B cell (primary cell): Measurements from ENCODE around the gene MLEC. TPM values are rescaled to one million over a fixed set of nuclear protein-coding genes. Genes with fewer than 3 reads are reported as not detected.

Experiments used
- ATAC-seq: fragments of 200-7000 bp; cut with Tn5 transposase; one replicate; pipeline ENCODE4 v1.10.0; 2021; ENCODE audit warnings: low read depth, mild to moderate bottlenecking, moderate number of reproducible peaks, moderate library complexity
- CTCF ChIA-PET: fragments of 350-600 bp; sonication (Branson Sonifier 250); formaldehyde crosslinking; loops from one replicate; lab custom pipeline; 2021; ENCODE audit warnings: antibody characterized with exemption, inconsistent platforms; lab: Charles Lee
- POLR2A ChIA-PET: fragments of 350-600 bp; sonication (Branson Sonifier 250); formaldehyde crosslinking; loops from one replicate; lab custom pipeline; 2021; ENCODE audit warnings: antibody characterized with exemption; lab: Charles Lee
- DNase-seq: peaks from one replicate; pipeline ENCODE4 v3.0.0; 2013
- H2AFZ ChIP-seq: 2 replicates; pipeline ENCODE4 v1.6.1; 2012; ENCODE audit warnings: mild to moderate bottlenecking, low read depth, low read length; ENCODE audit not compliant: insufficient read depth, poor library complexity, severe bottlenecking
- H3K27ac ChIP-seq, 2 donors: 1 replicate in 1 of 2; 2 replicates in 1 of 2; pipeline ENCODE4 v1.5.1; 2012 to 2013; ENCODE audit warnings: low read length in 2 of 2, mild to moderate bottlenecking in 2 of 2, moderate library complexity in 1 of 2
- H3K27me3 ChIP-seq, 4 experiments: fragments of 200-600 bp in 1 of 4; sonication (generic) in 1 of 4; replicated peaks in 1 of 4; 1 replicate in 2 of 4; 2 replicates in 2 of 4; pipeline versions ENCODE4 v1.6.1 to v1.7.0; 2013 to 2016; ENCODE audit warnings: low read length in 3 of 4, mild to moderate bottlenecking in 2 of 4, mixed read lengths in 1 of 4, moderate library complexity in 1 of 4; ENCODE audit not compliant: insufficient read depth in 4 of 4, control insufficient read depth in 3 of 4; ENCODE audit errors: control extremely low read depth in 1 of 4
- H3K36me3 ChIP-seq, 2 experiments: replicated peaks in 1 of 2; 1 replicate in 1 of 2; 2 replicates in 1 of 2; pipeline versions ENCODE4 v1.6.1 to v1.7.1; 2013; ENCODE audit warnings: low read length in 1 of 2; ENCODE audit not compliant: insufficient read depth in 2 of 2, control insufficient read depth in 1 of 2; ENCODE audit errors: control extremely low read depth in 1 of 2, extremely low read depth in 1 of 2
- H3K4me1 ChIP-seq, 2 donors: fragments of 200-600 bp in 1 of 2; sonication (generic) in 1 of 2; 1 replicate in 1 of 2; 2 replicates in 1 of 2; pipeline versions ENCODE4 v1.5.1 to v1.6.1; 2013 to 2017; ENCODE audit warnings: low read length in 2 of 2; ENCODE audit not compliant: control insufficient read depth in 2 of 2, insufficient read depth in 2 of 2
- H3K4me2 ChIP-seq: replicated peaks from 2 replicates; pipeline ENCODE3; 2012; ENCODE audit warnings: mild to moderate bottlenecking, low read depth, low read length; ENCODE audit not compliant: poor library complexity, severe bottlenecking
- H3K4me3 ChIP-seq, 5 experiments: fragments of 200-600 bp in 1 of 5; sonication (generic) in 1 of 5; 1 replicate in 3 of 5; 2 replicates in 2 of 5; pipeline versions ENCODE4 v1.5.1 to v1.7.0; 2011 to 2016; ENCODE audit warnings: low read length in 4 of 5, mild to moderate bottlenecking in 4 of 5, low read depth in 2 of 5, control low read depth in 1 of 5, moderate library complexity in 1 of 5; ENCODE audit not compliant: insufficient read depth in 1 of 5; ENCODE audit errors: control extremely low read depth in 1 of 5, extremely low read depth in 1 of 5
- H3K79me2 ChIP-seq: fragments of 200-600 bp; sonication (generic); one replicate; pipeline ENCODE4 v1.6.0; 2016; ENCODE audit warnings: low read length; ENCODE audit not compliant: control insufficient read depth, insufficient read depth
- H3K9ac ChIP-seq: fragments of 200-600 bp; sonication (generic); 2 replicates; pipeline ENCODE4 v1.6.1; 2017; ENCODE audit warnings: mild to moderate bottlenecking, low read length, moderate library complexity
- H3K9me3 ChIP-seq, 3 donors: one replicate each; pipeline versions ENCODE4 v1.6.1 to v1.7.1; 2013; ENCODE audit warnings: low read length in 2 of 3; ENCODE audit not compliant: control insufficient read depth in 2 of 3, insufficient read depth in 1 of 3; ENCODE audit errors: control extremely low read depth in 1 of 3
- H4K20me1 ChIP-seq: 2 replicates; pipeline ENCODE4 v1.6.0; 2012; ENCODE audit warnings: mild to moderate bottlenecking, low read length; ENCODE audit not compliant: insufficient read depth, control insufficient read depth, poor library complexity, severe bottlenecking
- H3K27ac Mint-ChIP-seq: one replicate; pipeline ENCODE4 v1.8.0; 2021; ENCODE audit warnings: mixed read lengths
- H3K27me3 Mint-ChIP-seq: one replicate; pipeline ENCODE4 v1.8.0; 2021; ENCODE audit warnings: mixed read lengths
- H3K4me1 Mint-ChIP-seq: one replicate; pipeline ENCODE4 v1.8.0; 2021; ENCODE audit warnings: mixed read lengths
- H3K4me3 Mint-ChIP-seq: one replicate; pipeline ENCODE4 v1.8.0; 2021; ENCODE audit warnings: mixed read lengths
- H3K9me3 Mint-ChIP-seq: one replicate; pipeline ENCODE4 v1.8.0; 2022; ENCODE audit warnings: mixed read lengths; ENCODE audit not compliant: insufficient read depth
- EZH2 ChIP-seq: IDR thresholded peaks from 2 replicates; pipeline ENCODE4 v1.6.1; 2012; ENCODE audit warnings: borderline replicate concordance, low read depth, mild to moderate bottlenecking, moderate library complexity, low read length; ENCODE audit not compliant: insufficient read depth, poor library complexity, severe bottlenecking
- WGBS: methylation state at CpG from one replicate; pipeline ENCODE4 v1.1.5; 2013; ENCODE audit warnings: missing lambda C conversion rate; ENCODE audit not compliant: insufficient coverage; 5-methylcytosine and 5-hydroxymethylcytosine counted together
- intact Hi-C: fragments of 100-400 bp; cut with micrococcal nuclease; formaldehyde crosslinking; loops from one replicate; pipeline ENCODE4 v1.10.0; 2022
- polyA plus RNA-seq: library from polyadenylated mRNA; depleted of rRNA; stranded (reverse); fragments of >200 nt; gene quantifications from 2 replicates; pipeline ENCODE4 v1.2.3, GENCODE V29; 2012
- total RNA-seq, 2 donors: library from RNA; stranded (reverse); fragments of 120-200 nt in 1 of 2; gene quantifications; 1 replicate in 1 of 2; 2 replicates in 1 of 2; pipeline versions ENCODE4 v1.2.3 to v1.2.4, GENCODE V29; 2013 to 2022
- TF ChIP-seq, protein P1 (sequence below): fragments of 200-600 bp; IDR thresholded peaks from one replicate; pipeline ENCODE4 v1.8.0; 2022; ENCODE audit warnings: antibody characterized with exemption, mild to moderate bottlenecking

The MLEC gene
- total and polyA plus RNA-seq, 2 donors (not counting 1 experiment from before 2014, with no cell fraction given) = 5.5 to 52.6 TPM

DNA sequence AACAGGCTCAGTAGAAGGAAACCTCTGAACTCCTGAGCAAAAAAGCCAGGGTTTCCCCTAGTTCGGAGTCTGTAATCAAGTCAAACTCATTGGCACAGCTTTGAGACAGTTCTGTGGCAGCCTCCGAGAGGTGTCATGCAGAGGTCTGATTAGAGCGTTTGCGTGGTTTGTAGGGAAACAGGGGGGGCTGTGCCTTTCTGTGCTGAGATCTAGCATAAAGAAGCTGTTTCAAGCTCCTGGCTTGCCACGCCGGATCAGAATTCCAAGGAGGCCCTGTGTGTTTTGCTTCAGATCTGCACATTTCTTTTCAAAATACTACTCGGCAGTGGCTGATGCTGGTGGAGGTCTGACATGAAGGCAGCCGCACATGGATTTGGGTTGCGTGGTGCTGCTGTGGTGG lies 44.8 kb upstream of the MLEC start:
- Mint-ChIP-seq H3K4me3 (peak overlapping the region; percentile 59), H3K4me1 (peaks cover 17% of the 10 kb centered on the region), H3K27ac (no peak overlapping the region), H3K27me3 (peaks cover 64% of the 10 kb centered on the region), H3K9me3 (no peaks in the 10 kb centered on the region)
- POLR2A ChIA-PET = no interaction called here
- DNase-seq (no peak), ATAC-seq (no peak)
- Histone ChIP-seq H3K9ac (no peak overlapping the region), H3K4me2 (no peak overlapping the region), H3K4me3 (no peak overlapping the region), H2AFZ (no peak overlapping the region), H3K4me1 (peaks cover 17 to 24% of the 10 kb centered on the region in 2 donors), H3K79me2 (no peaks in the 10 kb centered on the region), H3K9me3 (peaks cover 0 to 5% (median 0%) of the 10 kb centered on the region in 3 donors), H3K36me3 (no peaks in the 10 kb centered on the region), H3K27me3 (peaks cover 0 to 66% (median 39%) of the 10 kb centered on the region in 4 experiments), H4K20me1 (no peaks in the 10 kb centered on the region), H3K27ac (no peak overlapping the region)
- TF ChIP-seq, protein P1, sequence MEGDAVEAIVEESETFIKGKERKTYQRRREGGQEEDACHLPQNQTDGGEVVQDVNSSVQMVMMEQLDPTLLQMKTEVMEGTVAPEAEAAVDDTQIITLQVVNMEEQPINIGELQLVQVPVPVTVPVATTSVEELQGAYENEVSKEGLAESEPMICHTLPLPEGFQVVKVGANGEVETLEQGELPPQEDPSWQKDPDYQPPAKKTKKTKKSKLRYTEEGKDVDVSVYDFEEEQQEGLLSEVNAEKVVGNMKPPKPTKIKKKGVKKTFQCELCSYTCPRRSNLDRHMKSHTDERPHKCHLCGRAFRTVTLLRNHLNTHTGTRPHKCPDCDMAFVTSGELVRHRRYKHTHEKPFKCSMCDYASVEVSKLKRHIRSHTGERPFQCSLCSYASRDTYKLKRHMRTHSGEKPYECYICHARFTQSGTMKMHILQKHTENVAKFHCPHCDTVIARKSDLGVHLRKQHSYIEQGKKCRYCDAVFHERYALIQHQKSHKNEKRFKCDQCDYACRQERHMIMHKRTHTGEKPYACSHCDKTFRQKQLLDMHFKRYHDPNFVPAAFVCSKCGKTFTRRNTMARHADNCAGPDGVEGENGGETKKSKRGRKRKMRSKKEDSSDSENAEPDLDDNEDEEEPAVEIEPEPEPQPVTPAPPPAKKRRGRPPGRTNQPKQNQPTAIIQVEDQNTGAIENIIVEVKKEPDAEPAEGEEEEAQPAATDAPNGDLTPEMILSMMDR = no peak
- TF ChIP-seq EZH2 = no peak
- CTCF ChIA-PET = interaction anchor here (0.5 to 1.7 kb wide), 4 partner anchors 41 to 331 kb away, joined by 3 to 9 read pairs (median 3); no protein-coding TSS in a partner anchor
- intact Hi-C loops = no loop called here
- WGBS = 90% methylated on average over 9 of the region's 9 CpGs

DNA sequence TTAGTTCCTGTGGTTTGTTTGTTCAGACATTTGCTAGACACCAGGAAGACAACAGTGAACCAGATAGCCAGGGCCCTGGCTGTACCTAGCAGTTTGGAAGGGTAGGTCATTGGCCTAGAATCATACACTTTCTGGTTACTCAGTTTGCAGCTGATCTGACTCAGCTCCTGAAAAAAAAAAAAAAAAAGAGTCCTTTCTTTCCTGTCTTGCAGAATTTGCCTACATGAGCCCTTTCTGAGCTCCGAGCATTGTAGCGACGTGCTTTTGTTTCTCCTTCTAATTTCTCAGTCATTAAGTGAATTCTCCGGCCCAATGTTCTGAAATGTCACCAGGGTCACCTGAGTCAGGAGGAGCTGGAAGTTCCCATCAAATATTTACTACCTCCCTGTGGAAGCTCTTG lies 44.1 kb upstream of the MLEC start:
- peaks cover 0 to 5% (median 0%) of the 10 kb centered on the region in 3 donors for H3K9me3 ChIP-seq
- TF ChIP-seq EZH2 = no peak
- TF ChIP-seq, protein P1 = no peak
- H3K27me3 ChIP-seq = peaks cover 0 to 66% (median 40%) of the 10 kb centered on the region in 4 experiments
- H3K4me2 ChIP-seq = no peak overlapping the region
- Mint-ChIP-seq H3K9me3 (no peaks in the 10 kb centered on the region), H3K27me3 (peaks cover 60% of the 10 kb centered on the region), H3K27ac (no peak overlapping the region), H3K4me3 (peak overlapping the region; percentile 59), H3K4me1 (peaks cover 18% of the 10 kb centered on the region)
- H3K4me3 ChIP-seq = no peak overlapping the region
- H3K36me3 ChIP-seq = no peaks in the 10 kb centered on the region
- no peaks in the 10 kb centered on the region for H3K79me2 ChIP-seq
- intact Hi-C loops = no loop called here
- no peak for DNase-seq
- ATAC-seq = no peak
- no peak overlapping the region for H2AFZ ChIP-seq
- ChIA-PET CTCF (interaction anchor here (1.0 to 1.7 kb wide), 4 partner anchors 40 to 467 kb away, joined by 3 to 9 read pairs (median 3); no protein-coding TSS in a partner anchor), POLR2A (no interaction called here)
- 81% methylated on average over 4 of the region's 4 CpGs for WGBS
- no peak overlapping the region for H3K9ac ChIP-seq
- H3K27ac ChIP-seq = no peak overlapping the region
- peaks cover 18 to 24% of the 10 kb centered on the region in 2 donors for H3K4me1 ChIP-seq
- H4K20me1 ChIP-seq = no peaks in the 10 kb centered on the region
